Left renal cortex interstitium (tissue), 4 donors: Measurements from ENCODE around the gene INPP5A. TPM values are rescaled to one million over a fixed set of nuclear protein-coding genes. Genes with fewer than 3 reads are reported as not detected.

Experiments used
- DNase-seq, 4 donors: peaks; one replicate each; pipeline ENCODE4 v3.0.0-alpha.2; 2013; ENCODE audit warnings: low read depth in 4 of 4, low spot score in 2 of 4, missing footprints in 1 of 4
- polyA plus RNA-seq, 4 donors: library from polyadenylated mRNA; unstranded; fragments of 120-200 nt; gene quantifications; one replicate each; pipeline ENCODE4 v1.2.1, GENCODE V29; 2013; ENCODE audit not compliant: insufficient read length in 4 of 4

INPP5A gene
- polyA plus RNA-seq, 4 donors = 27.8 to 39.8 (median 34.4) TPM

GRCh38 chr10:132651511-132652029 lies 114.0 kb downstream of the INPP5A start:
- no peak for DNase-seq

DNA sequence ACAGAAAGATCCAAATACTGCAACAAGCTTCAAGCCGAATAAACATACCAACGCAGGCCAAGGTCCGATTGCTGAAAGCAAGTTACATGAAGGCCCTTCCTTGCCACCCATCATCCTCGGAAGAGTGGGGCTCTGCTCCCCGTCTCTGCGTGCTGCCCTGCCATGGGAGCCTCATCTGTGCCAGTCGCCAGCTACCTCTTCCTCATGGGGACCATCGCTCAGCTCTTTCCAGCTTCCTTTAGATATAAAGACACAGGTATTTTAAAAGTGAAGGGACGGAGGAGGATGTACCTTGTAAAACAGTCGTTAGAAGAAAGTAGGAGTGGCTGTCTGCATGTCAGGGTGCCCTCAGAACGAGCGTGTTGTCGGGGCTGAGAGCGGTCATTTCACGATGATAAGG lies 114.9 kb downstream of the INPP5A start:
- no peak for DNase-seq

GRCh38 chr10:132652936-132653590 lies 115.5 kb downstream of the INPP5A start:
- no peak for DNase-seq

- no peak for DNase-seq
Observed at GRCh38 chr10:132653721-132654120, 116.1 kb downstream of the INPP5A start.

DNA sequence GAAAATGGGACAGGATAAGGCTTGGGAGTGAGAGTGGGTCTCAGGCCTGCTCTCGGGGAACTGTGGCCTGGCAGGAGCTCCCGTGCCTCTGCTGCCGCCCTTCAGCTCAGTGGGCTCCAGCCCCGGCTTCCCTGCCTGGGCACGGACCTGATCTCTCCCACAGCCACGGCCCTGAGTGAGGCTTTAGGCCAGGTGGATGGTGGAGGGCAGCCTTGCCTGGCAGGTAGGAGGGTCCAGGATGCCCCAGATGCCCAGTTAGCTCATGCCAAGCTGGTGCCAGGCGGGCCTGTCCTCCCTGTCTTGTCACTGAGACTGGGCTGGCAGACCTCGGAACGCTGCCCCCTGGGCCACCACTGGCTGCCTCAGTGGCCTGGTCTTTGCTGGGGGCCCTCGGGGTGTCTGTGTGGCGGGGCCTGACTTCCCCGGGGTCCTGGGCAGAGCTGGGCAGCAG lies 116.6 kb downstream of the INPP5A start:
- DNase-seq = no peak

DNA sequence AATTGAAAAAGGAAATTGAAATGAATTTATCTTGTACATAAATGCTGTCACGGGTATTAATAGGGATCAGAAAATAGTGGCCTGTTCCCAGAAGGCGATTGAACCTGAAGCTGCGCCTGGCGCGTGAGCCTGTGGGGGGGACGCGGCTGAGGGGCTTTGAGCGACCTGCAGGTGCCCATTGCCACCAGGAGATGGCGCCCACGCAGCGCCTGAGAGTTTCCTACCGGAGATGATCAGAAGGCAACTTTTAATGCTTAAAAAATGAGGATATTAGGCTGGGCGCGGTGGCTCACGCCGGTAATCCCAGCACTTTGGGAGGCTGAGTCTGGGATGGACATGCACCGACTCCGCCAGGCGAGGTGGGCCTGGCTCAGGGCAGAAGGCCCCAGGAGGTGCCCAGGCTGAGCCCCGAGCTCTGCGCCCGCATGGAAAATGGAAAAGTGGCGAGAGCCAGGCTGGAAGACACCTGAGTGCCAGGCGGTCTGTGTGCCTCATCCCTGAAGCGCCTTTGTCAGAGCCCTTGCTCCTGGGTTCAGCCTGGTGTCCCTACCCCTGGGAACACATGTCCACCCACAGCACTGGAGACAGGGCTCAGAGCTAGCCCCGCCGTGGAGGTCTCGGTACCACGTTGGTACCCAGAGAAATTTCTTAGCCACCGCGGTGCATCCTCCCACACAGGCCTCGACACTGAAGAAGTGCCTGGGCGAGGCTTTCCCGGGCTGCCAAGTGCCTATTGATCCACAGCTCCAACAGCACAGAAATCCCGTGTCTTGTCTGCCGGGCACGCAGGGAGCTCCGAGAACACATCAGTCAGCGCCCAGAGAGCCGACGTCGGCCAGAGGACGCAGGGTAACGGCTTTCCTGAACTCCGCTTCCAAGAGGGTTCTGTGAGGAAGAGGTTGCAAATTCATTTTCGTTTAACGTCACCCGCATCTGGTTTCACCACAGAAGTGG lies 117.4 kb downstream of the INPP5A start:
- DNase-seq = no peak

DNA sequence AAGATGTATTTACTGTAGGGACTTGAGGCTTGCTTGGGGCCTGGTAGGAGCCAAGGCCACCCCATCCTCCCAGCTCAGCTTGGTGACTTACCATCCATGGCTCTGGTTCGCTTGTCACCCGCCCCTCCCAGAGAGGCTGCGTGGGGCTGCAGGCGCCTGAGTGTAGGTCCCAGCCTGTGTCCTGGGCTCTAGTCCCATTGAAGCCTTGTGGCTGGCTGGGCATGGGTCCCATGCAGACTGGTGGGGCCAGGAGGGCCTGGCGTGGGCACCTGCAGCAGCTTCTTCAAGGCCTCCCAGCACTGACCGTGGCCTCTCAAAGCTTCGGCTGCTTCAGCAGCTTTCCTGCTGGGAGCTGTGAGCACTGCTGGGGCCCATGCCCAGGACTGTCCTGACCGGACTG lies 118.1 kb downstream of the INPP5A start:
- no peak for DNase-seq

GRCh38 chr10:132656283-132657126 lies 118.9 kb downstream of the INPP5A start:
- DNase-seq = no peak

DNA sequence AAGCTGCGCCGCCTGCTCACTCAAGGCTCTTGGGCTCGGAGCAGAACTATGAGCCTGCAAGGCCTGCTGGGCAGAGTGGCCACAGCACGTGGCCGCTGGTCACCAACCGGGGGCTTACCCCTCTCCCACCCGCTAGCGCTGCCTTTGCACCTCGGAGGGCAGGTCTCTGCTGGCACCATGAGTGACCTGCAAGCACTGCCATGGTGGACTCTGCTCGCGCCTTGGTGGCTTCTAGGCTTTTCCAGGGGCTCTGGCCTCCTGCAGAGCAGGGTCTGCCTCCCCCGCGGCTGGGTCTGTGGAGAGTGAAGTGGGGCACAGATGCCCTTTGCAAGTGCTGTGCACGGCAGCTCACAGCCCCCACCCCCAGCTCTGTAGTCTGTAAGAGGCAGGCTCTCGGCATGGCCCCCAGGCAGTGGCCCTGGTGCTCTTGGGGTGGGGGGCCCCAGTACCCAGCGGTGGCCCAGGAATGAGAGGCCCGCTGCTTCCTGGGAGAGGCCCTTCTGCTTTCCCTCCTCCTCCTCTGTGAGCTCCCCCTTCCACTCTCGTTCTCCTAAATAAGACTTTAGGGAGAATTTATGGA lies 119.6 kb downstream of the INPP5A start:
- no peak for DNase-seq

DNA sequence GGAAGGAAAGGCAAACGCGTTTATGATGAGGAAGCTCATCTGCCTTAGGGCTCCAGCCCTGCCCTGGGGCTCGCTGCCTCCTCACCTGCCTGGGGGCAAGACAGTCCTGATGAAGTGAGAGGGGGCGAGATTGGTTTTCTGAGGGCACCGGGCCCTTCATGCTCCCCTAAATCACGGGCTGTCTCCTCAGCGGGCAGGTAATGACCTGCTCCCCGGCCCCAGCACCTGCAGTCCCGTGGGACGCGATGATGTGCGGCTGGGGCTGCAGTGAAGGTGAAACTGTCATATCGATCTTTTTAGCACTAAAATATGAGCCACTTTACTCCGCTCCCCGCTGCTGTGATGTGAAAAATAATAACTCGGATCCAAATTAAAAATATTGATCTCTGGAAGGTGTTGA lies 120.2 kb downstream of the INPP5A start:
- DNase-seq = no peak

DNA sequence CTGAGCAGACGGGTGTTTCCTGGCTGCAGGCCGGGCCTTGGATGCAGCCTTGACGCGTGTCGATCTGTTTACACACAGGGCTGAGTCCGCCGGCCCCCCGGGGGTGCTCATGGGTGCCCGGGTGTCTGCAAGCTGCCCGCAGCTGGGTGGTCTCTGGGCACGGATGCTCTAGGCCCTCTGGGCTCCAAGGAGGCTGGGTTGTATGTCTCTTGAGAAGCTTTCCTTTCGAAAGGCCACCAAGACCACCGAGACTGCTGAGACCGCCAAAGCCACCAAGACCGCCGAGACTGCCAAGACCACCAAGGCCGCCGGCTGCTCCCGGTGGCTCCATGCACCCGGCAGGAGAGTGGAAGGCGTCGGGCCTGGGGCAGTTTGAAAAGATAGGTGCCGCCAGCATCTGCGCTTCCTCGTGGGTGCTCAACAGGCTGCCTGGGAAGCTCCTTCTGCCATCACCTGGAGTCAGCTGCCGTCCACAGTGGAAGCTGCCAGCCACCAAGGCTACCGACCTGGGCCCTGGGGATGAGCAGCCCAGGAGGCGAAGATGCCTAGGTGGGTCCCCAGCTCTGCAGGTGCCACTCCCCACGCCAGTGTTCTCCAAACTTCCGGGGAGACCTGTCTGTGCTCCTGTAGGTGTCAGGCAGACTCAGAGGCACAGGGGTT lies 121.1 kb downstream of the INPP5A start:
- DNase-seq = no peak

- no peak for DNase-seq
Observed at GRCh38 chr10:132659206-132660091, 121.9 kb downstream of the INPP5A start.

DNA sequence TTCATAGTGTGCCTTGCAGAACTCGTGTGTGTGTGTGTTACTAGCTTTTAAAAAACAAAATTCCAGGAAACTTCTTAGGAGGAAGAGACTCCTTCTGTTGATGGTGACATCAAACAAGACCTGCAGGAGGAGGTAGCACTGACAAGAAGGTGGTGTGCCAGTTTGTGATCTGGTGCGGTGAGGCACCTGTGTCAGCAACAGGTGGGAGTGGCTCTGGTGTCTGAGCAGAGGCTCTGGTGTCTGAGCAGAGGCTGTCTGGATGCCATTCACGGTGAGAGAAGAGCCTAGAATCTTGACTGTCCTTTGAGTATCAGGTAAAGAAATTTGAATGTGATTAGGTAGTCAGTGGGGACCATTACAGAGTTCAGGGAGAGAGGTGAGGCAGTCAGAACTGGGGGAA lies 122.8 kb downstream of the INPP5A start:
- DNase-seq = no peak

DNA sequence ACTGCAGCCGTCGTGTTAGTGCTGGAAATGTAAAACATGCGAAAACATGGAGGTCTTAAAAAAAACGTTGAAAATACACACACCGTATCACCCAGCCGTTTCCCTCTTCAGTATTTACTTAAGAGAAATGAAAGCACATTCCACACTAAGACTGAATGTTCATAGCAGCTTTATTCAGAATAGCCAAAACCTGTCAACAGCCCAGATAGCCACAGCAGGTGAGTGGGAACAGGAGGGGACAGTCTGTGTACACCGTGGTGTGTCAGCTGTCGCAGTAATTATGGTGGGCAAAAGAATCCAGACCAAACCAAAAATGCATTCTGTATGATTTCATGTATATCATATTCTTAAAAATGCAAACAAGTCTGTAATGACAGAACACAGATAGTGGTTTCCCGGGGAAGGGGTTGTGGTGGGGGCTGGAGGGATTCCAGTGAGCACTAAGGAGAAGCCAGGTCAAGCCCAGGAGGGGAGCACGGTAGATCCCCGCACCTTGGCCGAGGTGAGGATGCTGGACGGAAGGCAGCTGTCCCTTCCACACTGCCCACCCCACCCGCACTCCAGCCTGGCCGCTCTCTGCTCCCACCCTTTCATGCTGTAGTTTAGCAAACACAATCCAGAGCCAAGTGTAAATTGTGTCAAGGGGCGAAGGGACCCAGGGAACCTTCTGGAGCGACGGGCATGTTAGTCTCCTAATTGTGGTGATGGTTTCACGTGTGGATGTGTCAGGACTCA lies 124.8 kb downstream of the INPP5A start:
- DNase-seq = no peak

GRCh38 chr10:132663666-132664365 lies 126.2 kb downstream of the INPP5A start:
- DNase-seq = no peak

GRCh38 chr10:132664407-132664806 lies 126.8 kb downstream of the INPP5A start:
- DNase-seq = no peak

GRCh38 chr10:132664883-132665282 lies 127.3 kb downstream of the INPP5A start:
- no peak for DNase-seq
